ENCODE results near the gene C1QTNF6. TPM values are rescaled to one million over a fixed set of nuclear protein-coding genes. Genes with fewer than 3 reads are reported as not detected.

C1QTNF6 gene
- total and polyA plus RNA-seq, 5 donors from 2014 or later: 1.6 to 13.6 (median 2.1) TPM

DNA sequence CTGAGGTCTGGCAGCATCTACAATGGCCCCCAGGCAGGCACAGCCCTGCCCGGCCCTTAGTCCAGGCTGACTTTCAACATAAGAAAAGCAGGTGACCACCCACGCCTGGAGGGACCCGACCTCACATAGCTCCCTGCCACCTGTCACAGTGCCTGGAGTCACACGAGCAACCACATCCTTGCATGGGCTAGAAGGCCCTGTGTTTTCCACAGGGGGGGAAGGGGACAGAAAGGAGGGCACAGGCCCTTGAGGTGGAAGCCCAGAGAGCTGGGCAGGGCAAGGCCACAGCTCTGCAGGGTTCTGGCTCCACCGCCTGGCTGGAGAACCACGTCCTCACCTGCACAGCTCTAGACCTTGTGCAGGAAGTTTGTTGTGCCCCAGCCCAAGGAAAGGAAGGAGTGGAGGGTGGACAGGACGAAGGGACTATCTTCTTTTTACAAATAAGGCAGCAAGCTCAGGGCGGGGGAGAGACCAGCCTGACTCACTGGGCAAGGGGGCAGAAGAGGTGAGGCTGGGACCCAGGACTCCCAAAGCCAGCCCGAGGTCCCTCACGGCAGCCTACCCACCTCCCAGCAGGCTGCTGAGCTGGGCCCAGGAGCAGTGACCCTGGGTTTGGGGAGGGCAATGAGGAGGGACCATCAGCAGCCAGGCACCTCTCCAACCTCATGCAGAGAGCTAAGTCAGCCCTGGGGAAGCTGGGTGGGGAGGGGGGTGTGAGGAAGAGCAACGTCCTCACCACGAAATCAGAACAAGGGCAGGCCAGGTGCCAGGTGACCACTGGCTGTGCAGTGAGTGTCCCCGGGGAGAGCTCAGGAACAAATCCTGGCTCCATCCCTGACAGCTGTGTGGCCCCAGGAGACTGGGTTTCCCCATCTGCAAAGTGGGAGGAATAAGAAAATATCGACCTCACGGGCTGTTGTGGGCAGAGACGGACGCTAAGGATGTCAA lies 4.3 kb downstream of the C1QTNF6 start:
- Mint-ChIP-seq H3K27me3 (no peaks in the 10 kb centered on the region), H3K4me3 (peak overlapping the region; percentile 43 to 81 (median 76)), H3K36me3 (no peaks in the 10 kb centered on the region), H3K27ac (peak overlapping the region; percentile 86 to 87 (median 87)), H3K4me1 (peaks cover 12 to 79% (median 37%) of the 10 kb centered on the region in 4 donors), H3K9me3 (no peaks in the 10 kb centered on the region)
- peak overlapping the region; percentile 57 for H3K27ac ChIP-seq (ENCODE audit: insufficient read depth, low read length, poor library complexity, severe bottlenecking)
- H3K4me1 ChIP-seq (ENCODE audit: control insufficient read depth, insufficient read depth, low read length, poor library complexity, severe bottlenecking): peaks cover 60% of the 10 kb centered on the region
- DNase-seq (peak in 1 of 3 donors; percentile 64), ATAC-seq (ENCODE audit: low read depth in 2 of 2) (peak; percentile 4 to 7)
- no peaks in the 10 kb centered on the region for H3K36me3 ChIP-seq (ENCODE audit: control insufficient read depth, insufficient read depth, low read length)
- no peak overlapping the region for H3K4me3 ChIP-seq (ENCODE audit: low read depth, low read length)
- H3K9me3 ChIP-seq (ENCODE audit: control insufficient read depth in 2 of 2, low read length in 2 of 2): no peaks in the 10 kb centered on the region
- H3K27me3 ChIP-seq (ENCODE audit: control insufficient read depth, insufficient read depth, low read length): no peaks in the 10 kb centered on the region

GRCh38 chr22:37182949-37183245 lies 5.2 kb downstream of the C1QTNF6 start:
- Mint-ChIP-seq H3K36me3 (no peaks in the 10 kb centered on the region), H3K9me3 (no peaks in the 10 kb centered on the region), H3K27ac (peak overlapping the region; percentile 9 to 87 (median 87)), H3K27me3 (no peaks in the 10 kb centered on the region), H3K4me1 (peaks cover 9 to 75% (median 36%) of the 10 kb centered on the region in 4 donors), H3K4me3 (no peak overlapping the region)
- Histone ChIP-seq H3K4me1 (ENCODE audit: control insufficient read depth, insufficient read depth, low read length, poor library complexity, severe bottlenecking) (peaks cover 52% of the 10 kb centered on the region), H3K4me3 (ENCODE audit: low read depth, low read length) (no peak overlapping the region), H3K27me3 (ENCODE audit: control insufficient read depth, insufficient read depth, low read length) (no peaks in the 10 kb centered on the region), H3K27ac (ENCODE audit: insufficient read depth, low read length, poor library complexity, severe bottlenecking) (peak overlapping the region; percentile 57), H3K9me3 (ENCODE audit: control insufficient read depth in 2 of 2, low read length in 2 of 2) (no peaks in the 10 kb centered on the region), H3K36me3 (ENCODE audit: control insufficient read depth, insufficient read depth, low read length) (no peaks in the 10 kb centered on the region)
- ATAC-seq (ENCODE audit: low read depth in 2 of 2) (no peak), DNase-seq (no peak)

GRCh38 chr22:37182101-37182948 lies 5.7 kb downstream of the C1QTNF6 start:
- H3K4me3 Mint-ChIP-seq: peak overlapping the region in 1 of 4 donors; percentile 77
- no peaks in the 10 kb centered on the region for H3K36me3 Mint-ChIP-seq
- H3K4me1 Mint-ChIP-seq: peaks cover 9 to 75% (median 40%) of the 10 kb centered on the region in 4 donors
- no peaks in the 10 kb centered on the region for H3K27me3 ChIP-seq (ENCODE audit: control insufficient read depth, insufficient read depth, low read length)
- H3K9me3 Mint-ChIP-seq: no peaks in the 10 kb centered on the region
- H3K36me3 ChIP-seq (ENCODE audit: control insufficient read depth, insufficient read depth, low read length): no peaks in the 10 kb centered on the region
- H3K27me3 Mint-ChIP-seq: no peaks in the 10 kb centered on the region
- H3K27ac ChIP-seq (ENCODE audit: insufficient read depth, low read length, poor library complexity, severe bottlenecking): no peak overlapping the region
- ATAC-seq (ENCODE audit: low read depth in 2 of 2): no peak
- H3K27ac Mint-ChIP-seq: peak overlapping the region in 1 of 3 donors; percentile 87
- H3K4me1 ChIP-seq (ENCODE audit: control insufficient read depth, insufficient read depth, low read length, poor library complexity, severe bottlenecking): peaks cover 50% of the 10 kb centered on the region
- no peak overlapping the region for H3K4me3 ChIP-seq (ENCODE audit: low read depth, low read length)
- DNase-seq: no peak
- no peaks in the 10 kb centered on the region for H3K9me3 ChIP-seq (ENCODE audit: control insufficient read depth in 2 of 2, low read length in 2 of 2)

GRCh38 chr22:37181681-37182080 lies 6.4 kb downstream of the C1QTNF6 start:
- peak overlapping the region in 2 of 4 donors; percentile 43 to 77 for H3K4me3 Mint-ChIP-seq
- peaks cover 50% of the 10 kb centered on the region for H3K4me1 ChIP-seq (ENCODE audit: control insufficient read depth, insufficient read depth, low read length, poor library complexity, severe bottlenecking)
- ATAC-seq (ENCODE audit: low read depth in 2 of 2): no peak
- peak overlapping the region; percentile 60 to 78 (median 66) for H3K27ac Mint-ChIP-seq
- peaks cover 7 to 75% (median 44%) of the 10 kb centered on the region in 4 donors for H3K4me1 Mint-ChIP-seq
- no peaks in the 10 kb centered on the region for H3K9me3 ChIP-seq (ENCODE audit: control insufficient read depth in 2 of 2, low read length in 2 of 2)
- H3K9me3 Mint-ChIP-seq: no peaks in the 10 kb centered on the region
- H3K36me3 Mint-ChIP-seq: peaks cover 1% of the 10 kb centered on the region
- H3K27me3 ChIP-seq (ENCODE audit: control insufficient read depth, insufficient read depth, low read length): no peaks in the 10 kb centered on the region
- H3K4me3 ChIP-seq (ENCODE audit: low read depth, low read length): no peak overlapping the region
- H3K27me3 Mint-ChIP-seq: no peaks in the 10 kb centered on the region
- H3K27ac ChIP-seq (ENCODE audit: insufficient read depth, low read length, poor library complexity, severe bottlenecking): no peak overlapping the region
- no peaks in the 10 kb centered on the region for H3K36me3 ChIP-seq (ENCODE audit: control insufficient read depth, insufficient read depth, low read length)
- DNase-seq: no peak

- Histone ChIP-seq H3K27ac (ENCODE audit: insufficient read depth, low read length, poor library complexity, severe bottlenecking) (no peak overlapping the region), H3K4me1 (ENCODE audit: control insufficient read depth, insufficient read depth, low read length, poor library complexity, severe bottlenecking) (peaks cover 50% of the 10 kb centered on the region), H3K36me3 (ENCODE audit: control insufficient read depth, insufficient read depth, low read length) (no peaks in the 10 kb centered on the region), H3K4me3 (ENCODE audit: low read depth, low read length) (no peak overlapping the region), H3K9me3 (ENCODE audit: control insufficient read depth in 2 of 2, low read length in 2 of 2) (no peaks in the 10 kb centered on the region), H3K27me3 (ENCODE audit: control insufficient read depth, insufficient read depth, low read length) (no peaks in the 10 kb centered on the region)
- Mint-ChIP-seq H3K27ac (peak overlapping the region in 2 of 3 donors; percentile 56 to 96), H3K27me3 (no peaks in the 10 kb centered on the region), H3K36me3 (peaks cover 6% of the 10 kb centered on the region), H3K9me3 (no peaks in the 10 kb centered on the region), H3K4me3 (peak overlapping the region in 3 of 4 donors; percentile 35 to 77 (median 38)), H3K4me1 (peaks cover 0 to 75% (median 45%) of the 10 kb centered on the region in 4 donors)
- DNase-seq (no peak), ATAC-seq (ENCODE audit: low read depth in 2 of 2) (no peak)
These were observed 7.4 kb downstream of the C1QTNF6 start for GRCh38 chr22:37180531-37181231.

- Mint-ChIP-seq H3K4me3 (peak overlapping the region in 2 of 4 donors; percentile 16 to 38), H3K27ac (peak overlapping the region in 1 of 3 donors; percentile 75), H3K9me3 (no peaks in the 10 kb centered on the region), H3K36me3 (peaks cover 11% of the 10 kb centered on the region), H3K4me1 (peaks cover 0 to 75% (median 43%) of the 10 kb centered on the region in 4 donors), H3K27me3 (no peaks in the 10 kb centered on the region)
- no peaks in the 10 kb centered on the region for H3K9me3 ChIP-seq (ENCODE audit: control insufficient read depth in 2 of 2, low read length in 2 of 2)
- H3K27ac ChIP-seq (ENCODE audit: insufficient read depth, low read length, poor library complexity, severe bottlenecking): no peak overlapping the region
- ATAC-seq (ENCODE audit: low read depth in 2 of 2) (no peak), DNase-seq (no peak)
- H3K36me3 ChIP-seq (ENCODE audit: control insufficient read depth, insufficient read depth, low read length): no peaks in the 10 kb centered on the region
- no peak overlapping the region for H3K4me3 ChIP-seq (ENCODE audit: low read depth, low read length)
- no peaks in the 10 kb centered on the region for H3K27me3 ChIP-seq (ENCODE audit: control insufficient read depth, insufficient read depth, low read length)
- peaks cover 42% of the 10 kb centered on the region for H3K4me1 ChIP-seq (ENCODE audit: control insufficient read depth, insufficient read depth, low read length, poor library complexity, severe bottlenecking)
These were observed 8.2 kb downstream of the C1QTNF6 start for GRCh38 chr22:37179622-37180420.

- peaks cover 7% of the 10 kb centered on the region for H3K36me3 ChIP-seq (ENCODE audit: control insufficient read depth, insufficient read depth, low read length)
- H3K27ac ChIP-seq (ENCODE audit: insufficient read depth, low read length, poor library complexity, severe bottlenecking): no peak overlapping the region
- H3K9me3 ChIP-seq (ENCODE audit: control insufficient read depth in 2 of 2, low read length in 2 of 2): no peaks in the 10 kb centered on the region
- DNase-seq: no peak
- no peaks in the 10 kb centered on the region for H3K9me3 Mint-ChIP-seq
- no peaks in the 10 kb centered on the region for H3K27me3 ChIP-seq (ENCODE audit: control insufficient read depth, insufficient read depth, low read length)
- no peaks in the 10 kb centered on the region for H3K27me3 Mint-ChIP-seq
- H3K4me3 ChIP-seq (ENCODE audit: low read depth, low read length): no peak overlapping the region
- ATAC-seq (ENCODE audit: low read depth in 2 of 2): no peak
- peaks cover 17% of the 10 kb centered on the region for H3K36me3 Mint-ChIP-seq
- no peak overlapping the region for H3K4me3 Mint-ChIP-seq
- peaks cover 0 to 75% (median 43%) of the 10 kb centered on the region in 4 donors for H3K4me1 Mint-ChIP-seq
- no peak overlapping the region for H3K27ac Mint-ChIP-seq
- peaks cover 37% of the 10 kb centered on the region for H3K4me1 ChIP-seq (ENCODE audit: control insufficient read depth, insufficient read depth, low read length, poor library complexity, severe bottlenecking)
These were observed 8.9 kb downstream of the C1QTNF6 start for GRCh38 chr22:37179126-37179470.

Data from CD4-positive, CD25-positive, alpha-beta regulatory T cell (primary cell).